ENCODE results near the gene TOMM5. TPM values are rescaled to one million over a fixed set of nuclear protein-coding genes. Genes with fewer than 3 reads are reported as not detected.

Gene TOMM5
- total RNA-seq, 2 donors from 2014 or later = 110 to 115 TPM

GRCh38 chr9:37543468-37543867 is 48.9 kb downstream of the TOMM5 start:
- H3K27ac ChIP-seq (ENCODE audit: low read depth, low read length) = no peak overlapping the region
- H3K9me3 ChIP-seq (ENCODE audit: control insufficient read depth, low read length) = peaks cover 14% of the 10 kb centered on the region
- no peaks in the 10 kb centered on the region for H3K4me1 ChIP-seq (ENCODE audit: control insufficient read depth, insufficient read depth, low read length)
- Mint-ChIP-seq H3K9me3 (peaks cover 2% of the 10 kb centered on the region), H3K4me1 (peaks cover 2% of the 10 kb centered on the region), H3K36me3 (ENCODE audit: low read depth) (peaks cover 62% of the 10 kb centered on the region), H3K27ac (no peak overlapping the region), H3K4me3 (no peak overlapping the region), H3K27me3 (ENCODE audit: insufficient read depth) (no peaks in the 10 kb centered on the region)
- TF ChIP-seq CTCF (conservative IDR thresholded peaks at IDR 0.05) = no peak
- H3K9ac ChIP-seq (ENCODE audit: extremely low read depth, low read length, poor library complexity, severe bottlenecking) = no peak overlapping the region
- no peak for DNase-seq
- H3K27me3 ChIP-seq (ENCODE audit: control insufficient read depth, insufficient read depth, low read length, poor library complexity, severe bottlenecking) = no peaks in the 10 kb centered on the region
- WGBS, 2 experiments (ENCODE audit: insufficient coverage in 1 of 2, insufficient read length in 1 of 2) = 94 to 100% methylated on average over 1 of the region's 1 CpG
- peaks cover 54% of the 10 kb centered on the region for H3K36me3 ChIP-seq (ENCODE audit: control insufficient read depth, insufficient read depth, low read length)
- no peak overlapping the region for H3K4me3 ChIP-seq (ENCODE audit: low read length)

GRCh38 chr9:37542895-37543294 is 49.5 kb downstream of the TOMM5 start:
- H3K36me3 ChIP-seq (ENCODE audit: control insufficient read depth, insufficient read depth, low read length) = peaks cover 60% of the 10 kb centered on the region
- DNase-seq = no peak
- H3K27ac Mint-ChIP-seq = no peak overlapping the region
- no peak for TF ChIP-seq CTCF (conservative IDR thresholded peaks at IDR 0.05)
- H3K27ac ChIP-seq (ENCODE audit: low read depth, low read length) = no peak overlapping the region
- H3K27me3 ChIP-seq (ENCODE audit: control insufficient read depth, insufficient read depth, low read length, poor library complexity, severe bottlenecking) = no peaks in the 10 kb centered on the region
- peaks cover 10% of the 10 kb centered on the region for H3K9me3 ChIP-seq (ENCODE audit: control insufficient read depth, low read length)
- H3K4me3 ChIP-seq (ENCODE audit: low read length) = no peak overlapping the region
- H3K27me3 Mint-ChIP-seq (ENCODE audit: insufficient read depth) = no peaks in the 10 kb centered on the region
- H3K36me3 Mint-ChIP-seq (ENCODE audit: low read depth) = peaks cover 62% of the 10 kb centered on the region
- no peaks in the 10 kb centered on the region for H3K9me3 Mint-ChIP-seq
- H3K4me3 Mint-ChIP-seq = no peak overlapping the region
- H3K9ac ChIP-seq (ENCODE audit: extremely low read depth, low read length, poor library complexity, severe bottlenecking) = no peak overlapping the region
- 71 to 78% methylated on average over 1 of the region's 1 CpG for WGBS, 2 experiments (ENCODE audit: insufficient coverage in 1 of 2, insufficient read length in 1 of 2)
- no peaks in the 10 kb centered on the region for H3K4me1 ChIP-seq (ENCODE audit: control insufficient read depth, insufficient read depth, low read length)
- no peaks in the 10 kb centered on the region for H3K4me1 Mint-ChIP-seq

GRCh38 chr9:37542488-37542887 is 49.9 kb downstream of the TOMM5 start:
- peaks cover 6% of the 10 kb centered on the region for H3K9me3 ChIP-seq (ENCODE audit: control insufficient read depth, low read length)
- peaks cover 60% of the 10 kb centered on the region for H3K36me3 ChIP-seq (ENCODE audit: control insufficient read depth, insufficient read depth, low read length)
- no peaks in the 10 kb centered on the region for H3K4me1 ChIP-seq (ENCODE audit: control insufficient read depth, insufficient read depth, low read length)
- no peak overlapping the region for H3K4me3 ChIP-seq (ENCODE audit: low read length)
- Mint-ChIP-seq H3K36me3 (ENCODE audit: low read depth) (peaks cover 62% of the 10 kb centered on the region), H3K27me3 (ENCODE audit: insufficient read depth) (no peaks in the 10 kb centered on the region), H3K27ac (no peak overlapping the region), H3K9me3 (no peaks in the 10 kb centered on the region), H3K4me3 (no peak overlapping the region), H3K4me1 (no peaks in the 10 kb centered on the region)
- DNase-seq = no peak
- TF ChIP-seq CTCF (conservative IDR thresholded peaks at IDR 0.05) = no peak
- H3K9ac ChIP-seq (ENCODE audit: extremely low read depth, low read length, poor library complexity, severe bottlenecking) = no peak overlapping the region
- no peaks in the 10 kb centered on the region for H3K27me3 ChIP-seq (ENCODE audit: control insufficient read depth, insufficient read depth, low read length, poor library complexity, severe bottlenecking)
- WGBS, 2 experiments (ENCODE audit: insufficient coverage in 1 of 2, insufficient read length in 1 of 2) = 93 to 94% methylated on average over 2 to 6 of the region's 6 CpGs
- H3K27ac ChIP-seq (ENCODE audit: low read depth, low read length) = no peak overlapping the region

Measured in endodermal cell (in vitro differentiated cells).